D721Med (cell line): ENCODE results near the gene ATP11B.
A peak's percentile ranks its signal among the peaks of the same experiment; 100 is the strongest.

Experiments used
- DNase-seq: peaks from one replicate; pipeline ENCODE4 v3.0.0; 2011; ENCODE audit warnings: low spot score; ENCODE audit not compliant: insufficient read length
- FAIRE-seq: peaks from 2 replicates; lab custom pipeline; 2011; peaks lifted over from hg19 to GRCh38; lab: Jason Lieb, UNC
- TF ChIP-seq, protein P1 (sequence below): IDR thresholded peaks from 2 replicates; pipeline ENCODE4 v1.5.1; 2012; ENCODE audit warnings: mild to moderate bottlenecking, control low read depth; ENCODE audit not compliant: insufficient read depth; ENCODE audit errors: missing control alignments

The ATP11B gene

DNA sequence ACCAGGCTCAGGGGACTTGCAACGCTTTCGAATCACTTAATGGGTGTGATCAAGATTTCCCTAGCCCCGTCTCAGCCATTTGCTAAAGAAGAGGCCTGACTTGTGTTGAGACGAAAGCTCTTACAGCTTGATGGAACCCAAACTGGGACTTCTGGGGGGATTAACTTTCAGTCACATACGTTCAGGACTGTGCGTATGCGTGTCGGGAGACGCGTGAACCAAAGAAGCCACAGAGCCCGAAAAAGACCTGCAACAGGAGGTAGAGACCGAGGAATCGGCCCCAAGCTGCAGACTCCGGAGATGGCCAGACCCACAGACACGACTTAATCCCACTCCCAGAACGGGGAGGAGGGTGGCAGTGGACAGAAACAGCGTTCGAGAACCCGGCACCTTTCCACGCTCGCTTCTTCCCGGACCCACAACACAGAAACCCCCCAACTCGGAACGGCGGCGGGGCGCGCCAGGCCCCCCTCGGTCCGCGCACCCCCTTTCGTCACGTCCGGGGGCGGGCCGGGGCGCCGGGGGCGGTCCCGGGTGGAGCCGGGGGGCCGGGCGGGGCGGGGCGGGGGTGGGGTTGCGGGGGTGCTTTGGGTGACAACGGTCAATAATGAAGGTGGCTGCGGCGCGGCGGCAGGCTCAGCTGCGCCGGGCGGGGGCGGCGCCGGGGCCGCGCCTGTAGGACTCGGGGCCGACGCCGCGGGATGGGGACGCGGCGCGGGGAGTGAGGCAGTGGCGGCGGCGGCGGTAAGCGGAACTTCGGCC, at the start of gene ATP11B:
ATP11B (plus strand) TSS at position 604 of the 762 bp plus-strand sequence. CDS start 256 bp downstream, outside the sequence.
- FAIRE-seq = no peak
- DNase-seq = peak; percentile 27
- TF ChIP-seq, protein P1, sequence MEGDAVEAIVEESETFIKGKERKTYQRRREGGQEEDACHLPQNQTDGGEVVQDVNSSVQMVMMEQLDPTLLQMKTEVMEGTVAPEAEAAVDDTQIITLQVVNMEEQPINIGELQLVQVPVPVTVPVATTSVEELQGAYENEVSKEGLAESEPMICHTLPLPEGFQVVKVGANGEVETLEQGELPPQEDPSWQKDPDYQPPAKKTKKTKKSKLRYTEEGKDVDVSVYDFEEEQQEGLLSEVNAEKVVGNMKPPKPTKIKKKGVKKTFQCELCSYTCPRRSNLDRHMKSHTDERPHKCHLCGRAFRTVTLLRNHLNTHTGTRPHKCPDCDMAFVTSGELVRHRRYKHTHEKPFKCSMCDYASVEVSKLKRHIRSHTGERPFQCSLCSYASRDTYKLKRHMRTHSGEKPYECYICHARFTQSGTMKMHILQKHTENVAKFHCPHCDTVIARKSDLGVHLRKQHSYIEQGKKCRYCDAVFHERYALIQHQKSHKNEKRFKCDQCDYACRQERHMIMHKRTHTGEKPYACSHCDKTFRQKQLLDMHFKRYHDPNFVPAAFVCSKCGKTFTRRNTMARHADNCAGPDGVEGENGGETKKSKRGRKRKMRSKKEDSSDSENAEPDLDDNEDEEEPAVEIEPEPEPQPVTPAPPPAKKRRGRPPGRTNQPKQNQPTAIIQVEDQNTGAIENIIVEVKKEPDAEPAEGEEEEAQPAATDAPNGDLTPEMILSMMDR = no peak

DNA sequence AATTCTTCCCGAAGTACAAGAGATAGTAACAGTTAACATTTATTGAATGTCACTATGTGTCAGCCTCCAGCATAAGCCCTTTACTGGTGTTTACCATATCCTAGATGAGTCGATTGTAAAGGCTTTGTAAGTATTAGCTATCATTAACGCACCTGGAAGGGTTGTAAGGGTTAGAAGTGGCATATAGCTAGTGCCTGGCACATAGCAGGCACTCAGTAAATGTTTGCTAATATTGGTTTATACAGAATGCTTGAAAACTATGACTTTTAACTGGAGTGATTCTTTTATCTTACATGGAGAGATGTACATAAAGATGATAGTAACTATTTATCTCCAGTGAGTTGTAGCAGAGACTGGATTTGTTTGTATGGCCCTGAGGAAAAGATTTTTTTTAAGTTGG, 46.3 kb upstream of the ATP11B start:
- DNase-seq (no peak), FAIRE-seq (no peak)
- TF ChIP-seq, protein P1 = no peak

DNA sequence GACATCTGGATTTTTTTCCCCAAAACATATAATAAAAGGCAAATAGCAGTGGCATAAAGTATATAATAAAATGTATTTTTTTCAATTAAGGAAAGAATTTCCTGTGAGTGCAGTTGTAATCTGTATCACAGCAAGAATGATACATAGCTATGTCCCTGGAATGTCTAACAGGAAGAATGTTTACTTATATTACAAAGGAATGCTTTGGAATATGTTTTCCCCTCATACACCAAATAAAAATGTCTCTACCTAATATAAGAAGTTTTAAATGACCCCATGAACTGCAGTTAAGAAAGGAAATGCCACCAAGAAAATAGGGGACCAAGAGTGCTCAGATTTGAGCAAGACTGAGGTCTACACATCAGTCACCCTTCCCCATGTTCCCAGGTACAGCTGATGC, 38.0 kb upstream of the ATP11B start:
- TF ChIP-seq, protein P1 = no peak
- no peak for FAIRE-seq

DNA sequence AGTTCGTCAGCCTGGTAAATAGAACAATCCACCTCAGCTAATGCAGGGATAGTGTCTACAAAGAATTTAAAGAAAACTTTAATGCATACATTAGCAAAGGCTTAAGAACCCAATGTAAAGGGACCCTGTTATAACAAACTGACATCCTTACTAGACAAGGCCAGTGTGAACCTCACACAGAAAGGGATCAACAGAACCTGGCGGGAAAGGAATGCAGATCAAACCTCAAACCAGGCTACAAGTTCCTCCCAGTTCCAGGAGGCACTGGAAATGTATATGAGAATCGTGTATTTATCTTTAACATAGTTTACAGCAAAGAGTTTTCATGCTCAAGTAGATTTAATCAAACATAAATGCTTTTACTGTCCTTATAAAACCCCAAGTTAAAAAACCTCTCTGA, 37.6 kb upstream of the ATP11B start:
- FAIRE-seq (no peak), DNase-seq (no peak)
- TF ChIP-seq, protein P1 = no peak

More for the DNA sequence above, 38.0 kb upstream of the ATP11B start:
- no peak for DNase-seq

DNA sequence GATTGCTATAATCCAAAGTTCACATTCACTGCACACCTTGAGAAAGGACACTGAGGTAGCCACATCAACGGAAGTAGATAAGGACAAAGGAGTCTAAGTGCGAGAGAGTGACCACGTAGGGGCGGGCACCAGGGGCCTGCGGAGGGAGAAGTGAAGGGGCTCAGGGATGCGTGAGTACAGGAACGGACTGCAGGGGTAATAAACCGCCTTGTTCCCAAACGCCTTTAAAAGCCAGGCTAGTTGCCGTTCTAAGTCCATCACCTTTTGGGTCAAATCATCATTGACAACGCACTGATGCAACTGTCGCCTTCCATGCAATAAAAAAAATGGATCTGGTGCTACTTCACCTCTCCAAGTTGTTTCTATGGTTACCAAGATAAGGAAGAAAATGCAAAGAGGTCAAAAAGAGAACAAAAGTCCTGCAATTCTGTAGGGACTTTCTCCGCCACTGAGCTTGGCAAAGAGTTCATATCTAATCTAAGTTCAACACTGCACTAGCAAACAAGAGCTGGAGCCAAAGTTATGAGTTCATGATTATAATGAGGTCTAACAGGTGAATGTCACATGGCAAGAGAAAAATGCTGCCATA, 32.6 kb upstream of the ATP11B start:
- DNase-seq (no peak), FAIRE-seq (no peak)
- TF ChIP-seq, protein P1 = no peak

DNA sequence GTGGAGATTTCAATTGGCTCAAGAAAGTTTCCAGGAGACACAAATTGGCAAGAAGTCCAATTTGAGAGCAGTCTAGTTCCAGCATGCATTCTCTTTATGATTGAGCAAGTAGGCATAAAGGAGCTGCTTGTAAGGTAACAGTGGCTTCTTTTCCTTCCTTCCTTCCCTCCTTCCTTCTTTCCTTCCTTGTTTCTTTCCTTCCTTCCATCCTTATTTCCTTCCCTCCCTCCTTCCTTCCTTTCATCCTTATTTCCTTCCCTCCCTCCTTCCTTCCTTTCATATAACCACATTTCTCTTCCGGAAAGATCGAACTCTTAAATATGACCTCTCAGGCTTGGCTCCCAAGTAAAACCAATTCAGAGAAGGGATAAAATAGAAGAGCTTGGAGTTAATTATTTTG, 29.4 kb upstream of the ATP11B start:
- DNase-seq (no peak), FAIRE-seq (no peak)

DNA sequence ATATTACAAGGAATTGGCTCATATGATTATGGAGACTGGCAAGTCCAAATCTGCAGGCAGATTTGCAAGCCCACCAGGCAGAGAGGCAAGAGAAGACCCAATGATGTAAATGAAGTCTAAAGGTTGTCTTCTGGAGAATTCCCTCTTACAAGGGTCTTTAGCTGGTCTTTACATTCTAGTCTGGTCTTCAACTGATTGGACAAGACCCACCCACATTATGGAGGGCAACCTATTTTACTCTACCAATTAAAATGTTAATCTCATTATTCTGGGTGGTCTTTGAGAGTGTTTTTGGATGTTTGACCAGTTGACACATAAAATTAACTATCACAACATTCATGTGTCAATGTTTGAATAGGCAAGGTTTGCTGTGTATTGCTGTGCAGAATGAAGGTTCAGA, 28.0 kb upstream of the ATP11B start:
- FAIRE-seq = no peak
- TF ChIP-seq, protein P1 = no peak
- no peak for DNase-seq

More for the DNA sequence above, 29.4 kb upstream of the ATP11B start:
- TF ChIP-seq, protein P1 = no peak
